CD4-positive, CD25-positive, alpha-beta regulatory T cell (primary cell): Measurements from ENCODE around the gene FHIP2A. TPM values are rescaled to one million over a fixed set of nuclear protein-coding genes. Genes with fewer than 3 reads are reported as not detected.
"Not testable (repeated sequence)": the region's sequence is repeated elsewhere in the genome, so short reads cannot be mapped to it uniquely, and the experiment has no call there.

Experiments used
- ATAC-seq, 2 donors: fragments of 150-1000 bp; cut with Tn5 transposase; one replicate each; pipeline ENCODE4 v1.10.0; 2021; ENCODE audit warnings: low read depth in 2 of 2, moderate number of reproducible peaks in 2 of 2, moderate library complexity in 1 of 2
- DNase-seq, 3 donors: peaks; one replicate each; pipeline versions ENCODE4 v3.0.0 to v3.0.0-alpha.2; 2012 to 2022; ENCODE audit warnings: mixed read lengths in 1 of 3
- H3K27ac ChIP-seq: one replicate; pipeline ENCODE4 v1.7.0; 2013; ENCODE audit warnings: mild to moderate bottlenecking, low read length; ENCODE audit not compliant: insufficient read depth, poor library complexity, severe bottlenecking
- H3K27me3 ChIP-seq: one replicate; pipeline ENCODE4 v1.7.0; 2013; ENCODE audit warnings: low read length; ENCODE audit not compliant: control insufficient read depth, insufficient read depth
- H3K36me3 ChIP-seq: one replicate; pipeline ENCODE4 v1.7.0; 2013; ENCODE audit warnings: mild to moderate bottlenecking, low read length, moderate library complexity; ENCODE audit not compliant: control insufficient read depth, insufficient read depth
- H3K4me1 ChIP-seq: 2 replicates; pipeline ENCODE4 v1.7.0; 2013; ENCODE audit warnings: mild to moderate bottlenecking, low read length; ENCODE audit not compliant: insufficient read depth, control insufficient read depth, poor library complexity, severe bottlenecking
- H3K4me3 ChIP-seq: one replicate; pipeline ENCODE4 v1.7.0; 2013; ENCODE audit warnings: low read depth, mild to moderate bottlenecking, low read length, moderate library complexity
- H3K9me3 ChIP-seq, 2 experiments: 1 replicate in 1 of 2; 2 replicates in 1 of 2; pipeline ENCODE4 v1.7.0; 2013; ENCODE audit warnings: low read length in 2 of 2, mild to moderate bottlenecking in 1 of 2, moderate library complexity in 1 of 2; ENCODE audit not compliant: control insufficient read depth in 2 of 2
- H3K27ac Mint-ChIP-seq, 3 donors: one replicate each; pipeline ENCODE4 v1.8.0; 2020 to 2022; ENCODE audit warnings: mild to moderate bottlenecking in 3 of 3, mixed read lengths in 3 of 3, moderate library complexity in 2 of 3
- H3K27me3 Mint-ChIP-seq: one replicate; pipeline ENCODE4 v1.8.0; 2022; ENCODE audit warnings: mild to moderate bottlenecking, mixed read lengths
- H3K36me3 Mint-ChIP-seq: one replicate; pipeline ENCODE4 v1.8.0; 2020; ENCODE audit warnings: mixed read lengths
- H3K4me1 Mint-ChIP-seq, 4 donors: one replicate each; pipeline ENCODE4 v1.8.0; 2020 to 2022; ENCODE audit warnings: mixed read lengths in 4 of 4, mild to moderate bottlenecking in 1 of 4
- H3K4me3 Mint-ChIP-seq, 4 donors: one replicate each; pipeline ENCODE4 v1.8.0; 2020 to 2022; ENCODE audit warnings: mild to moderate bottlenecking in 4 of 4, mixed read lengths in 4 of 4, moderate library complexity in 3 of 4
- H3K9me3 Mint-ChIP-seq, 7 donors: one replicate each; pipeline ENCODE4 v1.8.0; 2020 to 2022; ENCODE audit warnings: mixed read lengths in 7 of 7, mild to moderate bottlenecking in 3 of 7, moderate library complexity in 2 of 7
- polyA plus RNA-seq, 4 donors: library from polyadenylated mRNA; unstranded; fragments of 300-500 nt; fragmentation: Illumina TruSeq; gene quantifications; one replicate each; pipeline ENCODE4 v1.2.3, GENCODE V29; 2021
- total RNA-seq: library from RNA; stranded (reverse); gene quantifications from one replicate; pipeline ENCODE4 v1.2.3, GENCODE V29; 2022

The FHIP2A gene
- total and polyA plus RNA-seq, 5 donors from 2014 or later, result 22.3 to 85.5 (median 31.7) TPM

DNA sequence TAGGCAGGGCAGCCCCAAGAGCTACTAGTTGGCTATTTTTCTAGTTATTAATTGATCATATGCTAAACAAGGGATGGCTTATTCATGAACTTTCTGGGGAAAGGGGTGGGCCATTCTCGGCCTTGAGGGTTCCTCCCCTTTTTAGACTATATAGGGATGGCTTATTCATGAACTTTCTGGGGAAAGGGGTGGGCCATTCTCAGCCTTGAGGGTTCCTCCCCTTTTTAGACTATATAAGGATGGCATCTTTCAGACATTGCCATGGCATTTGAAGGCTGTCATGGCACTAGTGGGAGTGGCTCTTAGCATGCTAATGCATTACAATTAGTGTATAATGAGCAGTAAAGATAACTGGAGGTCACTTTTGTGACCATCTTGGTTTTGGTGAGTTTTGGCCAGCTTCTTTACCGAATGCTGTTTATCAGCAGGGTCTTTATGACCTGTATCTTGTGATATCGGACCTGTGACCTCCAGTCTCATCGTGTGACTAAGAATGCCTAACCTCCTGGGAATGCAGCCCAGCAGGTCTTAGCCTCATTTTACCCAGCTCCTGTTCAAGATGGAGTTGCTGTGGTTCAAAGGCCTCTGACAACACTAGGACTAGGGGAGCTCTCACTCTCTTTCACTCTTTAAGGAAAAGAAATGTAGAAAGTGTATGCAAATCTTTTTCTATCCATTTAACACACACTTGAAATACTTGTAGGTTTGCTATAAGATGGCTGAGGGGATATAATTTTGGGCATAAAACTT is 7.8 kb downstream of the FHIP2A start:
- H3K36me3 Mint-ChIP-seq, result peaks cover 34% of the 10 kb centered on the region
- H3K4me3 Mint-ChIP-seq, result peak overlapping the region in 3 of 4 donors; percentile 2 to 34 (median 31)
- ATAC-seq (no peak), DNase-seq (no peak)
- H3K36me3 ChIP-seq, result peaks cover 25% of the 10 kb centered on the region
- no peaks in the 10 kb centered on the region for H3K27me3 Mint-ChIP-seq
- H3K27me3 ChIP-seq, result no peaks in the 10 kb centered on the region
- H3K27ac ChIP-seq, result no peak overlapping the region
- peak overlapping the region in 1 of 3 donors; percentile 13 for H3K27ac Mint-ChIP-seq
- H3K9me3 Mint-ChIP-seq, result peaks cover 0 to 2% (median 0%) of the 10 kb centered on the region in 7 donors
- H3K4me3 ChIP-seq, result peak overlapping the region; percentile 58
- H3K9me3 ChIP-seq, result no peaks in the 10 kb centered on the region
- peaks cover 39% of the 10 kb centered on the region for H3K4me1 ChIP-seq
- peaks cover 34 to 72% (median 59%) of the 10 kb centered on the region in 4 donors for H3K4me1 Mint-ChIP-seq

DNA sequence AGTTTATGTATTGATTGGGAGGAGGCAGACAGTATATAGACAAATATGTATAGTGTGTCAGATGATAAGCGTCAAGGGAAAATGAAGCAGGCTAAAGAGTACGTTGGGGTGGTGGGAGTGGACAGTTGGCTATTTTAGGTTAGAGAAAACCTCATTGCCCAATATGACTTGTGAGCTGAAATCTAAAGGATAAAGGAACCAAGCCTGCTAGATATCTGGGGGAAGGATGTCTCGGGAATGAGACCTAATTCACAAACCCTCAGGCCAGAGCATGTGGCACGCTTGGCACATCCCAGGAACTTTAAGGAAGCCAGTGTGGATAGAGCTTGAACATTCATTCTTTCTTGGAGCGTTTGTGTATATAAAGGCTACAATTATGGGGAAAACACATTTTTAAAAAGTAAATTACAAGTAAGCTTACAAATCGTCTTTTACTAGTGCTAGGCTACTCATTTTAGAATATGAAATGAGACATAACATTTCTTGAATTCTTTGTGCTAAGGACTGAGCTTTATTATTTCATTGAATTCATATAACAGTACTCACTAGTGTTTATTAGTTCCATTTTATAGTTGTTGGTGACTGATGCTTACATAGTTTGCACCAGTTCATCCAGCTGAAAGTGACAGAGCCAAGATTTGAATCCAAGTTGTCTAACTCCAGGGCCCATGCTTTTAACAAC is 9.7 kb downstream of the FHIP2A start:
- H3K36me3 ChIP-seq, result peaks cover 45% of the 10 kb centered on the region
- H3K4me1 Mint-ChIP-seq, result peaks cover 21 to 53% (median 43%) of the 10 kb centered on the region in 4 donors

DNA sequence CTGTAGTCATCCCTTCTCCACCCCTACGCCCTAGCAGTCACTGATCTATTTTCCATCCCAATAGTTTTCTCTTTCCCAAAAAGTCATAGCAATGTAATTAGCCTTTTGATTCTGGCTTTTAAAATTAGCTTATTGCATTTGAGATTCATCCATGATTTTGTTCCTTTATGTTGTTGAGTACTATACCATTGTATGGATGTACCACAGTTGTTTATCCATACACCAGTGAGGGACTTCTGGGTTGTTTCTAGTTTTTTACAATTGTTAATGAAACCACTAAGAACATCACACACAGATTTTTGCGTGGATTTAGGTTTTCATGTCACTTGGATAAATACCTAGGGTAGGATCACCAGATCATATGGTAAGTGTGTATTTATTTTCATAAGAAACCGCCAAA is 16.1 kb downstream of the FHIP2A start:
- H3K36me3 ChIP-seq, result peaks cover 94% of the 10 kb centered on the region
- H3K27ac Mint-ChIP-seq, result peak overlapping the region in 1 of 3 donors; percentile 6
- H3K36me3 Mint-ChIP-seq, result peaks cover 43% of the 10 kb centered on the region

More for the DNA sequence above, 9.7 kb downstream of the FHIP2A start:
- ATAC-seq, result no peak
- no peaks in the 10 kb centered on the region for H3K9me3 ChIP-seq
- Mint-ChIP-seq H3K4me3 (peak overlapping the region in 1 of 4 donors; percentile 23), H3K27ac (peak overlapping the region; percentile 8 to 33 (median 21)), H3K9me3 (peaks cover 0 to under 1% (median 0%) of the 10 kb centered on the region in 7 donors), H3K36me3 (peaks cover 40% of the 10 kb centered on the region), H3K27me3 (no peaks in the 10 kb centered on the region)
- no peak overlapping the region for H3K4me3 ChIP-seq
- H3K27me3 ChIP-seq, result no peaks in the 10 kb centered on the region
- no peak for DNase-seq
- H3K27ac ChIP-seq, result peak overlapping the region; percentile 6
- H3K4me1 ChIP-seq, result peaks cover 22% of the 10 kb centered on the region

DNA sequence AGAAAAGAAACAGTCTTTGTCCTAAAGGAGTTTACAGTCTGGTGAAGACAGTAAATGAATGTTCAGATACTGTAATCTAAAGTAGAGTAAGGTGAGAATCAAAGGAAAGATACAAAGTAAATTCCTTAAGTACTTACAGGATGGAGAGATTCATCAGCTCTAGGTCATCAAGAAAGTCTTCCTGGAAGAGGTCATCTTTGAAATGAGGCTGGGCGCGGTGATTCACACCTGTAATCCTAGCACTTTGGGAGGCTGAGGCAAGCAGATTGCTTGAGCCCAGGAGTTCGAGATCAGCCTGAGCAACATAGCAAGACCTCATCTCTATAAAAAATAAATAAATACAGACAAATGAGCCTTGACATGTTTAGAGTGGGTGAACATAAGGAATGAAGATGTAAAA is 18.3 kb downstream of the FHIP2A start:
- Mint-ChIP-seq H3K27me3 (no peaks in the 10 kb centered on the region), H3K9me3 (no peaks in the 10 kb centered on the region), H3K4me1 (peaks cover 9 to 14% (median 10%) of the 10 kb centered on the region in 4 donors), H3K36me3 (peaks cover 39% of the 10 kb centered on the region), H3K27ac (no peak overlapping the region), H3K4me3 (no peak overlapping the region)
- Histone ChIP-seq H3K27me3 (no peaks in the 10 kb centered on the region), H3K4me1 (no peaks in the 10 kb centered on the region), H3K4me3 (no peak overlapping the region), H3K9me3 (no peaks in the 10 kb centered on the region), H3K36me3 (peaks cover 95% of the 10 kb centered on the region), H3K27ac (no peak overlapping the region)
- no peak for DNase-seq
- no peak for ATAC-seq

More for the DNA sequence above, 16.1 kb downstream of the FHIP2A start:
- H3K4me3 Mint-ChIP-seq, result no peak overlapping the region
- Histone ChIP-seq H3K9me3 (no peaks in the 10 kb centered on the region), H3K27ac (no peak overlapping the region), H3K4me3 (no peak overlapping the region), H3K4me1 (no peaks in the 10 kb centered on the region), H3K27me3 (no peaks in the 10 kb centered on the region)
- H3K9me3 Mint-ChIP-seq, result no peaks in the 10 kb centered on the region
- DNase-seq (no peak), ATAC-seq (no peak)
- H3K4me1 Mint-ChIP-seq, result peaks cover 6 to 14% (median 11%) of the 10 kb centered on the region in 4 donors
- no peaks in the 10 kb centered on the region for H3K27me3 Mint-ChIP-seq

GRCh38 chr10:114845978-114846693 is 24.6 kb downstream of the FHIP2A start:
- H3K4me3 ChIP-seq, result no peak overlapping the region
- H3K27ac Mint-ChIP-seq, result no peak overlapping the region
- ATAC-seq, result no peak
- DNase-seq, result peak in 1 of 3 donors; percentile 16
- H3K4me3 Mint-ChIP-seq, result no peak overlapping the region
- no peaks in the 10 kb centered on the region for H3K27me3 ChIP-seq
- H3K36me3 ChIP-seq, result peaks cover 95% of the 10 kb centered on the region
- peaks cover 0 to 21% (median 8%) of the 10 kb centered on the region in 4 donors for H3K4me1 Mint-ChIP-seq
- H3K36me3 Mint-ChIP-seq, result peaks cover 52% of the 10 kb centered on the region
- no peaks in the 10 kb centered on the region for H3K4me1 ChIP-seq
- no peaks in the 10 kb centered on the region for H3K9me3 Mint-ChIP-seq
- no peaks in the 10 kb centered on the region for H3K9me3 ChIP-seq
- no peaks in the 10 kb centered on the region for H3K27me3 Mint-ChIP-seq
- no peak overlapping the region for H3K27ac ChIP-seq

DNA sequence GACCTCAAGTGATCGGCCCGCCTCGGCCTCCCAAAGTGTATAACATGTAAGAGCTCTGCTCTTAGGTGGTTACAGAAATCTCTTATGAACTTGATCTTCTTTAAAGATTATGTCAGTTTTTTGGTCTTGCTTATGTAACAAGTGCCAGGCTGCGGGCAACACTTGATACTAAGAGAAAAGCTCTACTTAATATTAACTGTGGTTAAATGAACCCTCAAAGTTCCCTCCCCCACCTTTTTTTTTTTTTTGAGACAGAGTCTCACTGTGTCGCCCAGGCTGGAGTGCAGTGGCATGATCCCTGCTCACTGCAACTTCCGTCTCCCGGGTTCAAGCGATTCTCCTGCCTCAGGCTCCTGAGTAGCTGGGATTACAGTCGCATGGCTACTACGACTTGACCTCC is 25.9 kb downstream of the FHIP2A start:
- not testable (repeated sequence) for H3K4me3 ChIP-seq, ATAC-seq, DNase-seq, H3K27ac ChIP-seq, H3K27me3 ChIP-seq, H3K27me3 Mint-ChIP-seq, H3K9me3 ChIP-seq, H3K4me1 ChIP-seq, H3K4me3 Mint-ChIP-seq, H3K9me3 Mint-ChIP-seq, H3K27ac Mint-ChIP-seq
- Mint-ChIP-seq H3K4me1 (peaks cover 0 to 21% (median 13%) of the 10 kb centered on the region in 4 donors), H3K36me3 (peaks cover 62% of the 10 kb centered on the region)
- peaks cover 95% of the 10 kb centered on the region for H3K36me3 ChIP-seq

DNA sequence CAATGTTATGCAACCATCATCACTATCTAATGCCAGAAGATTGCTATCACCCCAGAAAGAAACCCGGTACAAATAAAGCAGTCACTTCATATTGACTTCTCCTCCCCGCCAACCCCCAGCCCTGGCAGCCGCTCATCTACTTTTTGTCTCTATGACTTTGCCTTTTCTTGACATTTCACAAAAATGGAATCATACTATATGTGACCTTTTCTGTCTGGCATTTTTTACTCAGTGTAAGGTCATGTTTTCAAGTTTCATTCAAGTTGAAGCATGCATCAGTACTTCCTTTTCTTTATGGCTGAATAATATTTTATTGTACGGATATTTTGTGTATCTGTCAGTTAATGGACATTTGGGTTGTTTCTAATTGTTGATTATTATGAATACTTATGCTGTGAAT is 28.1 kb downstream of the FHIP2A start:
- ATAC-seq (no peak), DNase-seq (no peak)
- no peaks in the 10 kb centered on the region for H3K9me3 ChIP-seq
- Mint-ChIP-seq H3K36me3 (peaks cover 60% of the 10 kb centered on the region), H3K4me3 (no peak overlapping the region), H3K27me3 (no peaks in the 10 kb centered on the region), H3K27ac (no peak overlapping the region), H3K4me1 (peaks cover 0 to 29% (median 14%) of the 10 kb centered on the region in 4 donors), H3K9me3 (no peaks in the 10 kb centered on the region)
- H3K4me1 ChIP-seq, result no peaks in the 10 kb centered on the region
- no peak overlapping the region for H3K4me3 ChIP-seq
- H3K27ac ChIP-seq, result no peak overlapping the region
- H3K36me3 ChIP-seq, result peaks cover 90% of the 10 kb centered on the region
- no peaks in the 10 kb centered on the region for H3K27me3 ChIP-seq
